OCI-LY3 (cell line): ENCODE results near the gene PLPPR1.

Experiments used
- H2AFZ ChIP-seq: fragments of 200-600, 300-600 bp; shearing (Covaris generic); 2 replicates; pipeline ENCODE4 v1.6.0; 2014; ENCODE audit warnings: antibody characterized with exemption, low read depth, low read length
- H3K27ac ChIP-seq: fragments of 200-600, 300-600 bp; sonication (generic); 2 replicates; pipeline ENCODE4 v1.5.1; 2014; ENCODE audit warnings: mild to moderate bottlenecking, low read length, moderate library complexity, mixed read lengths
- H3K27me3 ChIP-seq: fragments of 200-600, 300-600 bp; sonication (generic); 2 replicates; pipeline ENCODE4 v1.6.1; 2014; ENCODE audit warnings: low read depth, low read length, mixed read lengths
- H3K36me3 ChIP-seq: fragments of 200-600, 300-600 bp; sonication (generic); replicated peaks from 2 replicates; pipeline ENCODE3; 2014; ENCODE audit warnings: low read depth, low read length, mixed read lengths
- H3K4me1 ChIP-seq: fragments of 300-600, 200-600 bp; sonication (generic); 2 replicates; pipeline ENCODE4 v1.6.1; 2014; ENCODE audit warnings: low read length, mixed read lengths
- H3K4me2 ChIP-seq: fragments of 200-600, 300-600 bp; sonication (generic); 2 replicates; pipeline ENCODE4 v1.6.1; 2014; ENCODE audit warnings: low read length, mixed read lengths
- H3K4me3 ChIP-seq: fragments of 300-600, 200-600 bp; sonication (generic); 2 replicates; pipeline ENCODE4 v1.5.1; 2014; ENCODE audit warnings: antibody characterized with exemption, mild to moderate bottlenecking, low read length, moderate library complexity
- H3K79me2 ChIP-seq: fragments of 300-600, 200-600 bp; shearing (Covaris generic); 2 replicates; pipeline ENCODE4 v1.6.1; 2014; ENCODE audit warnings: mild to moderate bottlenecking, low read length, mixed read lengths
- H3K9ac ChIP-seq: fragments of 300-600, 200-600 bp; shearing (Covaris generic); 2 replicates; pipeline ENCODE4 v1.6.0; 2014; ENCODE audit warnings: mild to moderate bottlenecking, low read length, moderate library complexity
- H3K9me3 ChIP-seq: fragments of 200-600, 300-600 bp; shearing (Covaris generic); 2 replicates; pipeline ENCODE4 v1.6.1; 2014; ENCODE audit warnings: low read length, mixed read lengths; ENCODE audit not compliant: insufficient read depth
- H4K20me1 ChIP-seq: fragments of 200-600, 300-600 bp; sonication (generic); 2 replicates; pipeline ENCODE4 v1.6.1; 2016; ENCODE audit warnings: low read length, mixed read lengths; ENCODE audit not compliant: insufficient read depth
- EZH2phosphoT487 ChIP-seq: fragments of 200-600 bp; shearing (Covaris generic); IDR thresholded peaks from 2 replicates; pipeline ENCODE4 v1.6.1; 2018; ENCODE audit warnings: antibody characterized with exemption, mixed run types, low read depth
- TF ChIP-seq, protein P1 (sequence below): fragments of 200-600, 300-600 bp; sonication (generic); IDR thresholded peaks from 2 replicates; pipeline ENCODE4 v1.5.1; 2014; ENCODE audit warnings: antibody characterized with exemption, low read length, low read depth

Gene PLPPR1

DNA sequence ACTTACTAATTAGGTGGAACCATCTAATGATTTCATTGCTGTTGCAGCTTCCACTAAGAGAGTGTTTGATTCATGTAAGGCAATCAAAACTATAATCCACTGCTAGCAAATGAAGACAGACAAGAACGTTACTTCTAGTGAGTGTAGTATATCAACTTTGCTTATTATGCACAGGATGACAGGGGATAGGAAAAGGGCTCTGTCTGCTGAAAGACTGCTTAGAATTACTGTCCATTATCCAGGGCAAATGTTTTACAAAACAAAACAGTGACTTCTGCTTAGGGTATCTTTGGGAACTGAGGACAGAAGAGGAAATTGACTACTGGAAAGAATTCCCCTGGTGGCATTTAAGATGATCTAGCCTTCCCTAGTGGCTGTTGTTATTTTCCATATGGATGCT is 40.2 kb downstream of the PLPPR1 start:
- Histone ChIP-seq H3K4me3 (no peak overlapping the region), H3K4me1 (no peaks in the 10 kb centered on the region), H3K79me2 (no peaks in the 10 kb centered on the region), H4K20me1 (no peaks in the 10 kb centered on the region), H3K9ac (no peak overlapping the region), H3K4me2 (no peak overlapping the region), H3K27me3 (peaks cover 10% of the 10 kb centered on the region; the same call in 1 of the 2 replicates), H3K36me3 (no peaks in the 10 kb centered on the region), H2AFZ (no peak overlapping the region), H3K27ac (no peak overlapping the region), H3K9me3 (no peaks in the 10 kb centered on the region)
- TF ChIP-seq, protein P1, sequence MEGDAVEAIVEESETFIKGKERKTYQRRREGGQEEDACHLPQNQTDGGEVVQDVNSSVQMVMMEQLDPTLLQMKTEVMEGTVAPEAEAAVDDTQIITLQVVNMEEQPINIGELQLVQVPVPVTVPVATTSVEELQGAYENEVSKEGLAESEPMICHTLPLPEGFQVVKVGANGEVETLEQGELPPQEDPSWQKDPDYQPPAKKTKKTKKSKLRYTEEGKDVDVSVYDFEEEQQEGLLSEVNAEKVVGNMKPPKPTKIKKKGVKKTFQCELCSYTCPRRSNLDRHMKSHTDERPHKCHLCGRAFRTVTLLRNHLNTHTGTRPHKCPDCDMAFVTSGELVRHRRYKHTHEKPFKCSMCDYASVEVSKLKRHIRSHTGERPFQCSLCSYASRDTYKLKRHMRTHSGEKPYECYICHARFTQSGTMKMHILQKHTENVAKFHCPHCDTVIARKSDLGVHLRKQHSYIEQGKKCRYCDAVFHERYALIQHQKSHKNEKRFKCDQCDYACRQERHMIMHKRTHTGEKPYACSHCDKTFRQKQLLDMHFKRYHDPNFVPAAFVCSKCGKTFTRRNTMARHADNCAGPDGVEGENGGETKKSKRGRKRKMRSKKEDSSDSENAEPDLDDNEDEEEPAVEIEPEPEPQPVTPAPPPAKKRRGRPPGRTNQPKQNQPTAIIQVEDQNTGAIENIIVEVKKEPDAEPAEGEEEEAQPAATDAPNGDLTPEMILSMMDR: no peak
- no peak for TF ChIP-seq EZH2phosphoT487

DNA sequence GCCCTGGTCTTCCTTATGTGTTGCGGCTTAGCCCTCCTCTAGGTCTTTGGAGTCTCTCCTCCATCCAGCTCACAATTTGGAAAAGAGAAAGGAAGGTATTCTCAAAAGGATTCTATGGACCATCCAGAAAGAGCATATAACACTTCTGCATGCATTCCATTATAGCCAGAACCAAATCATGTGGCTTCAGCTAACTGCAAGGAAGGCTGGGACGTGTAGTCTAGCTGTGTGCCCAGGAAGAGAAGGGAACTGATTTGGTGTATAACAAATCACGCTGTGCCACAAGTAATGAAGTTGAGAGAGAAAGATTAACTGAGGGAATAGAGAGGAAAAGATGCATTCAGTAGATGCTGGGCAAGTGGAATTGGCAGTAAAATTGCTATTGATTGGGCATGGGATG is 43.7 kb downstream of the PLPPR1 start:
- H3K4me1 ChIP-seq: no peaks in the 10 kb centered on the region
- H3K27ac ChIP-seq: no peak overlapping the region
- no peak overlapping the region for H2AFZ ChIP-seq
- no peak for TF ChIP-seq EZH2phosphoT487
- TF ChIP-seq, protein P1: no peak
- peaks cover 10% of the 10 kb centered on the region; the same call in 1 of the 2 replicates for H3K27me3 ChIP-seq
- H3K4me2 ChIP-seq: no peak overlapping the region
- H3K36me3 ChIP-seq: no peaks in the 10 kb centered on the region
- H3K4me3 ChIP-seq: no peak overlapping the region
- no peaks in the 10 kb centered on the region for H3K9me3 ChIP-seq
- H3K79me2 ChIP-seq: no peaks in the 10 kb centered on the region
- H3K9ac ChIP-seq: no peak overlapping the region
- no peaks in the 10 kb centered on the region for H4K20me1 ChIP-seq

DNA sequence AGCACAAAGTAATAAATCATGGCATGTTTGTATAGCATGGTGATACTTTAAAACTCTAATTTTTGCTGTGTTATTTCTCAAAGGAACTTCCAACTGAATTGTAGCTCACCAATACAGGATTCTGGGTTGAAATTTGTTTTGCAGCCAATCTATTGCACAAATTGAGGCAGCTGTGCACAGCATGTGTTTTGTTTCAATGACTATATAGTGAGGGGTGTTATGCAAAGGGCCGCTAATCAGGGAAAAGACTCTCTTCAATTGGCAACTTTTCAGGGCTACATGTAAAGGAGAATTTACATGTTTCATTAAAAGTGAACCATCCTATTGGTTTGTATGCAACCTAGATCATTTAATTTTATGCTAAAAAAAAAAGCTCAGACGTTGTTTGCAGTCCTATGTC is 44.6 kb downstream of the PLPPR1 start:
- Histone ChIP-seq H3K27me3 (peaks cover 10% of the 10 kb centered on the region; the same call in 1 of the 2 replicates), H3K4me3 (no peak overlapping the region), H4K20me1 (no peaks in the 10 kb centered on the region), H2AFZ (no peak overlapping the region), H3K4me2 (no peak overlapping the region), H3K9ac (no peak overlapping the region), H3K9me3 (no peaks in the 10 kb centered on the region), H3K4me1 (no peaks in the 10 kb centered on the region), H3K79me2 (no peaks in the 10 kb centered on the region), H3K36me3 (no peaks in the 10 kb centered on the region), H3K27ac (no peak overlapping the region)
- no peak for TF ChIP-seq EZH2phosphoT487
- TF ChIP-seq, protein P1: no peak

DNA sequence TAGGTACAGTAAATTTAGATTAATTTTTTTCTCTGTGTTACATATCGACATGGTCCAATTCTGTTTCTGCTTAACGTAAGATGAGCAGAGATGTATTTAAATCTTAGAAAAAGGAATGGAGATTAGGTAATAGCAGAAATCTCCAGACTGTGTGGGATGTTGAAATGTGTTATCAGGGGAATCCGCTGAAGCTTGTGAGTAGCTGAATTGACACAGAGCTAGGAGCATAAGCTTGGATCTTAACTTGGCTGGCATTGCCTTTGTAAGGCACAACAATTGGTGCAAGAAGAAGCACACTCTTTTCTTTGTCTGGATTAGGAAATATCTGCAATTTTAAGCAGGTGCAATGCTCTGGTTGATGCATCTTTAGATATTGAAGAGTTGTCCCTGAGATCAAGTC is 53.1 kb downstream of the PLPPR1 start:
- no peaks in the 10 kb centered on the region for H4K20me1 ChIP-seq
- H3K36me3 ChIP-seq: no peaks in the 10 kb centered on the region
- TF ChIP-seq, protein P1: no peak
- TF ChIP-seq EZH2phosphoT487: no peak

More for the DNA sequence above, 53.1 kb downstream of the PLPPR1 start:
- Histone ChIP-seq H2AFZ (no peak overlapping the region), H3K4me2 (no peak overlapping the region), H3K27me3 (no peaks in the 10 kb centered on the region), H3K4me1 (no peaks in the 10 kb centered on the region), H3K27ac (no peak overlapping the region), H3K4me3 (no peak overlapping the region), H3K79me2 (no peaks in the 10 kb centered on the region), H3K9me3 (no peaks in the 10 kb centered on the region), H3K9ac (no peak overlapping the region)
